HK-2 (cell line): ENCODE results near the gene ZNF469.

Experiments
- DNase-seq: peaks from one replicate; pipeline ENCODE4 v3.0.0-alpha.2; 2018; ENCODE audit not compliant: unreplicated experiment

The ZNF469 gene

GRCh38 chr16:88424587-88425235, 42.0 kb downstream of the ZNF469 start:
- no peak for DNase-seq

DNA sequence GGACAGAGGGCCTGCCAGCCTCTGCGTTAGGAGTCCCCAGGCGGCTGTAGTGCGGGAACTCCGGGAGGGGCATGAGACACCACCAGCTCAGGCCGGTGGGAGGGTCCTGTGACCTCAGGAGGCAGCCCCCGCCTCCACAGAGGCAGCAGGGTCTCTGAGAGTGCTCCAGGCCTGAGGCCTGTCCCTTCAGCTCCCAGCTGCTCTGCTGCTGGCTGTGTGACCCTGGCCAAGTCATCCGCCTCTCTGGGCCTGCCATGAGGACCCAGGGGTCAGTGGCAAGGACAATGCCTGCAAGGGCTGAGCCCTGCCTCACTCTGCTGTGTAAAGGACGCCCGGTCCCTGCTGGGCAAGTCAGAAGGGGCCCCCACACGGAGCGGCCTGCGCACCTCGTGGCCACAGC, 43.3 kb downstream of the ZNF469 start:
- no peak for DNase-seq

DNA sequence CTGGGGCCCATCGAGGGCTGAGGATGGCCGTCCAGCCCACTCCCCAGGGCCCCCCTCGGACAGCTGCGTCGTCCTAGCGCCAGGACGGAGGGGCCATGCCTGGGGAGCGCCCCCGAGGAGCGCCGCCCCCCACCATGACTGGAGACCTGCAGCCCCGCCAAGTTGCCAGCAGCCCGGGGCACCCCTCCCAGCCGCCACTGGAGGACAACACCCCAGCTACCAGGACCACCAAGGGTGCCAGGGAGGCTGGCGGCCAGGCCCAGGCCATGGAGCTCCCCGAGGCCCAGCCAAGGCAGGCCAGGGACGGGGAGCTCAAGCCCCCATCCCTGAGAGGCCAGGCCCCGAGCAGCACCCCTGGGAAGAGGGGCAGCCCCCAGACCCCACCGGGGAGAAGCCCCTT, 44.6 kb downstream of the ZNF469 start:
- no peak for DNase-seq

DNA sequence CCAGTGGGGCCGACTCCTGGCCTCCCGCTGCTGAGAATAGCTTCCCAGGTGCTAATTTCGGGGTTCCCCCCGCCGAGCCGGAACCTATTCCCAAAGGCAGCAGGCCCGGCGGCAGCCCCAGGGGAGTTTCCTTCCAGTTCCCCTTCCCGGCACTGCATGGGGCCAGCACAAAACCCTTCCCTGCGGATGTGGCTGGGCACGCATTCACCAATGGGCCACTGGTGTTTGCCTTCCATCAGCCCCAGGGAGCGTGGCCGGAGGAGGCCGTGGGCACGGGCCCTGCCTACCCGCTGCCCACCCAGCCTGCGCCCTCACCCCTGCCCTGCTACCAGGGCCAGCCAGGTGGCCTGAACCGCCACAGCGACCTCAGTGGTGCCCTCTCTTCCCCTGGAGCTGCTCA, 45.4 kb downstream of the ZNF469 start:
- DNase-seq = no peak

DNA sequence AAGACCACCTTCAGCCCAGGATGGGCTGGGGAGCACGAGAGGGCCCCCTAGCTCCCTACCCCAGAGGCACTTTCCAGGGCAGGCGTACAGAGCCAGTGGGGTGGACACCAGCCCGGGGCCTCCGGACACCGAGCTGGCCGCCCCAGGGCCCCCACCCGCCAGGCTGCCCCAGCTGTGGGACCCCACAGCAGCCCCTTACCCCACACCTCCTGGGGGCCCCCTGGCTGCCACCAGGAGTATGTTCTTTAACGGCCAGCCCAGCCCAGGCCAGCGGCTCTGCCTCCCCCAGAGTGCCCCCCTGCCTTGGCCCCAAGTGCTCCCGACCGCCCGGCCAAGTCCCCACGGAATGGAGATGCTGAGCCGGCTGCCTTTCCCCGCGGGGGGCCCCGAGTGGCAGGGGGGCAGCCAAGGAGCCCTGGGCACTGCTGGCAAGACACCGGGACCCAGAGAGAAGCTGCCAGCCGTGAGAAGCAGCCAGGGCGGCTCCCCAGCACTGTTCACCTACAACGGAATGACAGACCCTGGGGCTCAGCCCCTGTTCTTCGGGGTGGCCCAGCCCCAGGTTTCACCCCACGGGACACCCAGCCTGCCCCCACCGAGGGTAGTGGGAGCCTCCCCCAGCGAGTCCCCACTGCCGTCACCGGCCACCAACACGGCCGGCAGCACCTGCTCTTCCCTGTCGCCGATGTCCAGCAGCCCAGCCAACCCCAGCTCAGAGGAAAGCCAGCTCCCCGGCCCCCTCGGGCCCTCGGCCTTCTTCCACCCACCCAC, 46.0 kb downstream of the ZNF469 start:
- DNase-seq = no peak

- DNase-seq = no peak
These were observed 46.8 kb downstream of the ZNF469 start for GRCh38 chr16:88429387-88430184.

GRCh38 chr16:88430185-88430523, 47.4 kb downstream of the ZNF469 start:
- DNase-seq = no peak

GRCh38 chr16:88430524-88431446, 48.0 kb downstream of the ZNF469 start:
- DNase-seq = no peak

DNA sequence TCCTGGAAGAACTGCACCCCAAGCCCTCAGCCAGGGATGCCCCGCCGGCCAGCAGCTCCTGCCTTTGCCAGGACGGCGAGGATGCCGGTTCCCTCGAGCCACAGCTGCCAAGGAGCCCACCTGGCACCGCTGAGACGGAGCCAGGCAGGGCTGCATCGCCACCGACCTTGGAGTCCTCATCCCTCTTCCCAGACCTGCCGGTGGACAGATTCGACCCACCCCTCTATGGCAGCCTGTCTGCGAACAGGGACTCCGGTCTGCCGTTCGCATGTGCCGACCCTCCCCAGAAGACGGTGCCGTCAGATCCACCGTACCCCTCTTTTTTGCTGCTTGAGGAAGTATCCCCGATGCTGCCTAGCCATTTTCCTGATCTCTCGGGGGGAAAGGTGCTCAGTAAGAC, 48.9 kb downstream of the ZNF469 start:
- no peak for DNase-seq

GRCh38 chr16:88432174-88432573, 49.4 kb downstream of the ZNF469 start:
- no peak for DNase-seq
